Amniotic stem cell (primary cell): ENCODE measurements around the gene HOXC10.

ENCODE experiments used
- DNase-seq: peaks from one replicate; lab custom pipeline; 2025; lab: John Stamatoyannopoulos, UW

HOXC10 gene

DNA sequence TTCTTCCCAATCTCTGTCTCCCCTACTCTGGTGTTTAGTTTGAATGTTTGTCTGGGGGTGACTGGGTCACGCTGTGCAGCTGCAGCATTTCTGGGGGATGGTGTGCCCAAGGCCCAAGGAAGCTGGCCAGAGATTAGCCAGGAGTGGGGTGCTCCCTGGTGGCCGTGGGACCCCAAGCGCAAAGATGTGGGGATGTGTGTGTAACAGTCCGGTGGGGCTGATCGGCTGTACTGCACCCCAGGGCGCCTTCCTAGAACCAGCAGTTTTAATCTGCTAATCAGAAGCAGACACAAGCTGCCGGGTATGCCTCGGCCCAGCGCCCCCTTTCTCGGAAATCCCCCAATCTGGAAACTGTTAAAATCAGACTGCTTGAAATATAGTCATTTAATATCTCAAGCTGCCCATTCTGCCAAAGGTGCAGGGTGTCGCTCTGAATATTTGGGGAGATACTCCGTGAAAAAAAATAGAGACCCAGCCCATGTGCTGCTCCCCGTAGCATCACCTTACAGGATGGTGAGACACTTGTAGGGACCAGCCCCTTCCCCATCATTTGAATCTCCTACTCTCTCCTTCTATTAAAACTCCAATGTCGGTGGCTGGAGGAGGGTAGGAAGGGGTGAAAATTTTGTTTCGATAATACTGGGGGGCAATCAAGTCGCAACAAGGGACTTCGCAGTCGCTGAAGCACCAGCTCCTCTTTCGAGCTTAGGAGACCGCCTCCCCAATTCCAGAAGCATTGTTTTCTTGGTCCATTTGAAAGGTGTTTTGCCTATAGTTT lies 19.3 kb downstream of the HOXC10 start:
- no peak for DNase-seq

DNA sequence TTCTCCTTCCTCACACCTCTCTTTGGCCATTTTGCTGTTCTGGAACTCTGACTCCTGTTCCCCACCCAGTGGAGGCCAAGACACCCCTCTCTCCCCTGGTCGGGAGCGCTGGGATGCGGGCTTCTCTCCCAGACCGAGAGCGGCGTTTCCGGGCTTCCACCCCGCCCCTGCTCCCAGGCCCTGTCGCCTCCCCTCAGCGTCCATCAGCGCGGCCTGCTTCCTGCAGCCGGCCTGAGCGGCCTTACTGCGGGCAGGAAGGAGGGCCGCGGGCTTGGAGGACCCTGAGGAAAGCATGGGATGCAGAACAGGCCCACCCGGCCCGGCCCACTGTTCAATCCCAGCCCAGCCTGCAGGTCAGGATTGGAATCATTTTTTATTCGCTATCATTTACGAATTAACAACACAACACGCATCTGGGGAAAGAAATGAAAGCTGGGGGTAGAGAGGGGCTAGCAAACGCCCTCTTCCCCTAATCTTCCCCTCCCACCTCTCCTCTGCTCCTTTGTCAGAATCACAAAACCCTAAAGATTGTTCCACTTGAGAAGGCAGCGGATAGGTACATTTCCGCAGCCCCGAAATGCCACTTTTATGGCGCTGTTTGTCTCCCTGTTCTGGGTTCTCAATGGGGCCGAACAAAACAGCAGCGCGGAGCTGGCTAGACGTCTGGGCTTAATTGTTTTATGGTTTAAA lies 20.0 kb downstream of the HOXC10 start:
- no peak for DNase-seq

DNA sequence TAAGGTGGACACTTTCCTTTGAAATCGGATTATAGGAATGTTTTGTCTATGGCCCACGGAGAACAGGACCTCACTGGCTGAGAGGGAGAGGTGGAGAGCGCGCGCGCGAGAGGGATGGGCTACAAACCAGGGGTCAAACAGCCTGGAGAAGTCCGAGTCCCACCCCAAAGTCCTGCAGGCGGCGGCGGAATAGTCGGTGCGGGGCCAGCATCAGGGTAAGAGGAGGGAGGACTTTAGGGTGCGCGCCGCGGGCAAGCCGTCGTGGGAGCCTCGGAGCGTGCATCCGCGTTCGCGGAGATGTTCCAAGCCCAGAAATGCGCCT lies 20.5 kb downstream of the HOXC10 start:
- no peak for DNase-seq

DNA sequence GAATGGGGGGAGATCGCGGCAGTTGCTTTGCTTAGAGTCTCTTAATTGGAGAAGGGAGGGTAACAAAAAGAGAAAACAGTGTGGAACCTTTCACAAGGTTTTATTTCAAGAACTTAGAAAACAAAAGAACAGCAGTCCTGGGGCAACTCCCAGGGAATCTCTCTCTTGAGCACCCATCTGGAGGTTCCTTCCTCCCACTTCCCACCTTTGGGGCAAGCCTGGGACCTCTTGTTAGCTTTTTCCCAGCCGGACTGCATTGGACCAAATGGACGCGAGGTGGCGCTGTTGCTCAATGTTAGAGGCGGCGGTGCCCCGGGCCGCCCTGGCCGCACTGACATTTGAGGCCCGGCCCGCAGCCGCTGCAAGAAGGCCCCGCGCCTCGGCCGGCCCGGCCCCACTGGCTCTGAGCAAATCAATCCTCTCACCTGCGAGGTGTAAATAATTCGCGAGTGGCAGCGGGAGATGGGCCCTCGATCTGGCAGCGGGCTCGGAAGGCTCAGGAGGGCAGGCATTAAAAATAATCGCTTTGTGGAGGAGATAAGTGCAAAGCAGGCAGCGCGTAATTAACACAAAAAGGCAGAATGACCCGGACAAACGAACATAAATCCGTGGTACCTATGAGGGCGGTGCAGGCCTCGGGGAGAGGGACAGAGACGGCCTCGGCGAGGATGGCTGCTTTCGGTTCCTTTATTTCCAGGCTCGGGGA lies 21.1 kb downstream of the HOXC10 start:
- DNase-seq, result peak; percentile 30

DNA sequence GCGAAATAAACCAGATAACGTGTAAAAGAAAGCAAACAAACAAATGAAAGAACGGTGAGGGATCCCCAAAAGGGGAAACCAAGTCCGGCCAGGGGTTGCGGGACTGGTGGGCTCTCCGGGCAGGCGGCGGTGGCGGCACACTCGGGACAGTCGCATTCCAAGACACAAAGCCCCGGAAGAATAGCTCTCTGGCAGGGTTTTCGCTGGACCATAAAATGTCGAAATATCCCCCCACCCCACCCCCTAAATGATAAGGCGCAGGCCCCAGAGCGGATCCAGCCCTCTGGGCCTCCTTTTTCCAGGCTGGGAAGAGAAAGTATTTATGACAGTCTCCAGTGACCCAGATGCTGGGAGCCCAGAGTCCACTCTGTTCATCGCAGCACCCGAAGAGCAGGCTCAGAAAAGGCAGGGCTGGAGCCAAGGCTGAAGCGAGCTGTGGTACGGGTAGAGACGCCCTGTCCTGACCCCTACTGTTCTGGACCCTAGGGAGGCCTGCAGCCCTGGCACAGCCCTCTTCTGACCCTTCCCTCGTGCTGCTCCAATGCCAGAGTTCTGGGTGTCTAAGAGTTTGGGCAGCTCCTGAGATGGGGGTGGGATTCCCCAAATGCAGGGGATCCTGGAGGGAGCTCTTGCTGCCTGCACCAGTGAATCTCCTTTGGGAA lies 21.7 kb downstream of the HOXC10 start:
- DNase-seq, result no peak

DNA sequence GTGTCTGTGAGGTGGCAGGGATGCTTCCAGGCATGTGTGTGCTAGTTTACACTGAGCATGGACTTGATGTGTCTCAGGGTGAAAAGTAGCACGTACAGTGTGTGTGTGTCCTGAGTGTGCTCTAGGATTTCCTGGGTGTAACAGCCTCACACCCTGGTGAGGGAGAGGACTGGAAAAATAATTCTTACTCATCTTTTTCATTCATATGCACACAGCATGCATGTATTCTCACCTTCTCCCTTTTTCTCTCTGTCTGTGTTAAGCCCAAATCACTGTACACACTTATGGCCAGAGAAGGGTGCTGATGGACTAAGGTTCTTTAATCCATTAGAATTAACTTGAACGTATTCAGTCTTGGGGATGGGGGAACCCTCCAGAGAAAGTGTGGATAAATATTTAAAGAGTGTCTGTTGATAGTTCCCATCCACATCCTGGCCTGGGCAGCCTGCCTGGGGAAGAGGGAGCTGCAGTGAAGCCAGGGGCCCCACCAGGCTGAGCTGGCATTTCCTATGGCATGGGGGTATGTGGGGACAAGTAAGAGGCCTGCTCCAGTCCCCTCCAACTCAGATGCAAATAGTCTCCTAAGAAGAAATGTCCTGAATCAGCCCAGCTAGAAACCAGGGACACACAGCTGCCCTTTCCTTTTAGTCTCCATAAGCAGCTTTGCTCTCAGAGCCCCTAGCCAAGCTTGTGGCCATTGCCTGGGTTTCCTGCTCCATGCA lies 22.8 kb downstream of the HOXC10 start:
- no peak for DNase-seq

DNA sequence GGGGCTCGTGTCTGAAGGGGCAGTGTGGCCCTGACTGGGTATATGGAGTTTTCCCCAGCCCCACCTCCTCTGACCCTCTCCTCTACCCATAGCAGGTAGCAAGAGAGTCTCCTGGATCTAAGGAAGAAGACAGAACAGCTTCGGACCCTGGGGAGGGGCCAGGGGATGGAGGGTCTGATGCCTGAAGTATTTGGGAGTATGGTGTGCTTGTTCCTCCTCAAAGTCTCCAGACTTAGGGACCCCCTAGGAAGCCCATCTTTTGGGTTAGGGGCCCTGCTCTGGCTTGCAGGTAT lies 23.3 kb downstream of the HOXC10 start:
- DNase-seq, result no peak

DNA sequence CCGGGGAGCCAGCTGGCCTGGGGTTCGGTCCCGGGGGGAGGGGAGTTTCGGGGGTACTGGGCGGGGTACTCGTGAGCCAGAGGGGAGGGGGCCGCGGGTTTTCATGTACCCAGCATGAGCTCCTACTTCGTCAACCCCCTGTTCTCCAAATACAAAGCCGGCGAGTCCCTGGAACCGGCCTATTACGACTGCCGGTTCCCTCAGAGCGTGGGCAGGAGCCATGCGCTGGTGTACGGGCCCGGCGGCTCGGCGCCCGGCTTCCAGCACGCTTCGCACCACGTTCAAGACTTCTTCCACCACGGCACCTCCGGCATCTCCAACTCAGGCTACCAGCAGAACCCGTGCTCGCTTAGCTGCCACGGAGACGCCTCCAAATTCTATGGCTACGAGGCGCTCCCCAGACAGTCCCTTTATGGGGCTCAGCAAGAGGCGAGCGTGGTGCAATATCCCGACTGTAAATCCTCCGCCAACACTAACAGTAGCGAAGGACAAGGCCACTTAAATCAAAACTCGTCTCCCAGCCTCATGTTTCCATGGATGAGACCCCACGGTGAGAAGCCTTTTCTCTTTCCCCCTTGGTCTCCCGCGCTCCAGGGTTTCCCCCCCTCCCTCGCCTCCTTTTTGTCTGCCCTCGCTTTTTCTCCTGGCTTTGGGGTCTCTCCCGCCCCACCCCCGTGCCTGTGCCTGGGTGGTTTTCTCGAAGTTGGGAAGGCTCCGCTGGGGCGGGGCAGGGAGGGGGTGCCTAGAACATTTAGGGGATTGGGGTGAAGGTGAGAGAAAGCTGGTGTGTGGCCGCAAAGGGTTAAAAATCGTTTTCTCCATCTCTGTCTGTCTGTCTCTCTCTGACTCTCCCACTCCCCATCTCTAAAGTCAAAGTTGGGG lies 24.5 kb downstream of the HOXC10 start:
- no peak for DNase-seq

DNA sequence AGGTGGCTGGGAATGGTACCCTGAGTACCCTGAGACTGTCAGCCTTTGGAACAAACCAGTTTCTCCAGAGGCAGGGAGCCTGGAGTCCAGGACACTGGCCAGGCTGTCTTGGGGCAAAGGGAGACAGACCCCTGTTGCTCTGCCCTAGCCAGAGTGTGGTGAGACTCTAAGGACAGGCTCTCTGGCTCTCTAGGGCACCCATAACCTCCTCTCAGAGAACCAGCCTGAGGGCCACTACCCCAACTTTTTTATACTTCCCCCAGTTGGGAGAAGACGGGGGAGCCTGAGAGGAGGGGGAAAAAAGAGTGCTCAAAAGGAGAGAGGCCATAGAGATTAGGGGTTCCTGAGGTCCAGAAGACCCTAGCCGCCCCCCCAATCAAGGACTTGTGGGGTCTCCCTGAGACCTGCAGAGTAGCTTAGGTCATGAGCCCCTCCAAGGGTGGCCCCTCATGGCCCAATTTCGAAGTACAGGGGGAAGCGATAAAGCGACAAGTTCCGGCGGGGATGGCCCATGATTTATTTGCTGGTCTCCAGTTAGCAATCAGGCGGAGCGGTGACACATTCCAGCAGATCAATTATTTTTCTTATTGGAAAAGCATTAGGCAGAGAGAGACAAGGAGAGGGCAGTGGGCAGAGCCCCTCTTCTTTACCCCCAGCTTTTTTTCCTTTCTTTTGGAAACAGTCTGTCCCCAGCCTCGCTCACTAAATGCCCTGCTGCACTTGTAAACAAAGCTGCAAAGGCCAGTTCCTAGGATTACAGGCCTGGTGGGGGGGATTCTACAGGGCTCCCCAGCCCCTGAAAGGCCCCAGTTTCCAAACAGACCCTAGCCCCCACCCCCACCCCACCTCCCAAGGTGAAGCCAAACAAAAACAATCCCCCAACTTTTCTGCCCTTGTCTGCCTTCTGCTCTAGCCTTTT lies 25.4 kb downstream of the HOXC10 start:
- no peak for DNase-seq

DNA sequence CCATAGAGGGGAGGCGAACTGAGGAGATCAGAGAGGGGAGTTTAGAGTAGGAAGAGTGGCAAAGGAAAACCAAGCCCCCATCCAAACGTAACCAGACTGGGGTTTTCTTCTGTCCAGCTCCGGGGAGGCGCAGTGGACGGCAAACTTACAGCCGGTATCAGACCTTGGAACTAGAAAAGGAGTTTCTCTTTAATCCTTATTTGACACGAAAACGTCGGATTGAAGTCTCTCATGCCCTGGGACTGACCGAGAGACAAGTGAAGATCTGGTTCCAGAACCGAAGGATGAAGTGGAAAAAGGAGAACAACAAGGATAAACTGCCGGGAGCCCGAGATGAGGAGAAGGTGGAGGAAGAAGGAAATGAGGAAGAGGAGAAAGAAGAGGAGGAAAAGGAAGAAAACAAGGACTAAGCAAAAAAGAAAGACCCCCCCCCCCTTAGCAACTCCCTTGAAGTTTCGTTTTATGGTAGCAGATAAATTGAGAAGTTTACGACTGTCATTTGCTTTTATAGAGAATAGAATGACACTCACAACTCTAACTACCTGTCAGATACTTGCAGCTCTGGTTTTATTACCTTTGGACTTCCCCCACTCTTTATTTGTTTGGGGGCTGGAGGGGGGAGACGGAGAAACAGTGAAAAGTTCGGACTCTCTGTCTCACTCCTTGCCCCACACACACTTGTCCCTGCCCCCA lies 26.2 kb downstream of the HOXC10 start:
- no peak for DNase-seq

DNA sequence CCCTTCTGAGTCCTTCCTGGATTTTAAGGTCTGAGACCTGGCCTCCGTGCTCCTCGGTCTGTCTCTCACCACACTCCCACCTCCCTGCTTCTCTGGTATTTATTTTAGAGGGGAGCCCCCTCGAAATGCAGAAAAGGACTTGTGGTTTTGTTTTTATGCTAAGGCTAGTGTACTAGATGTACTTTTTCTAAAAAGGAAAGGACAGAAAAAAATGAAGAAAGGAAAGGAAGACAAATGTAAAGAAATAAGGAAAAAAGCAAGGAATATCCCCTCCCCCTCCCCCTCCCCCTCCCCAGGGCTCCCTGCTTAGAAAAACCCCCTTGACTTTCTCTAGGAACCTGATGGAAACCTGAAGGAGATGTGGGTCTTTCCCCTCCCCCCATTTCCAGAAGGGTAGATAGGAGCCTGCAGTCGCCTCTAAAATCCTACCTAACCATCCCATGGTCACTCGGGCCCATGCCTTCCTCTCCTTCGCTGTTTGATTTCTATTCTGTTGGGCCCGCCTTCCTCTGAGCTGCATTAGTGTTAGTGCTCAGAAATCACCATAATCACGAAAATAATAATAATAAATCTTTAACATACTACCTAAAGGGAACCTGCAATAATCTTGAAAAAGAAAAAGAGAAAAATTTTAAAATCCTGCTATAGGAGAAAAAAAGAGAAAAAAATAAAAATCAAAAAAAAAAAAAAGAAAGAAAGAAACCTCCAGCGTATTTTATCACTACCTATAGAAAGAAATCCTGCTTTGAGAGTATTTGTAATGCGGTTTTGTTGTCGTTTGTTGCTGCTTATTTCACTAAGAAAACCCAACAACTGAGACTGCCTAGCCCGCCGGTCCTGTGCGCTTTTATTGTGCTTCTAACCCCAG lies 27.0 kb downstream of the HOXC10 start:
- no peak for DNase-seq

DNA sequence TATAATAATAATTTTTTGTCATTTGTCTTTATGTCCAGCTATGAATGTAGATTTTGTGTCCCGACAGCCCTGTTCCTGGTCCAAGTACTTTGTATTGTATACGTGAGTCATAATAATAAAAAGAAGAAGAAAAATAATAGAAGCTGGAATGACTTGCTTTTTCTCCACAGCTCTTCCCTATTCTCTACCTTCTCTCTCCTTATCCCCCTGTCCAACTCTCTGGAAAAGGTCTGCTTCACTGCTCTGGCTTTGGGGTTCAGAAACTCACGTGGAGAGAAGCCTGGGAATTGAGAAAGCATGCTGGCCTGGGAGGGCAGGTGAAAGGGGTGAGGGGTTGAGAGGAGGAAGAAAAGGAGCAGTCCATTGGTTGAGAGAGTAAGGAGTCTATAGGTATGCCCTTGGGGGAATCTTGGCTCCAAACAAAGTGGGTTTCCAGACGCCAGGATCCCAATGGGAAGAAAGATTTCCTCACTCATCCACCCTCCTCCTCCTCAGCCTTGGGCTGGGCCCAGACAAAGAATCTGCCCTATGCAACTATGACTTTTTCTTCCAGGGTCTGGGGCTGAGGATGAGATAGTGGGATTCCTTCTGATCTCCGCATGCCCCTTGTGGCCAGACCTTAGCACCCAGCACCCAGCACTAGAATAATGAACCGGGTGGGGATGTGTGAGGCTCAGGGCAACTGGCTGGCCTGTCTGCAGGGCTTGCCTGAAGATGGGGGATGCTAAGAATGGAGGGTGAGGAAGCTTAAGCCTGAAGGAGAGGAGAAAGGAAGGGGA lies 27.9 kb downstream of the HOXC10 start:
- DNase-seq, result no peak

DNA sequence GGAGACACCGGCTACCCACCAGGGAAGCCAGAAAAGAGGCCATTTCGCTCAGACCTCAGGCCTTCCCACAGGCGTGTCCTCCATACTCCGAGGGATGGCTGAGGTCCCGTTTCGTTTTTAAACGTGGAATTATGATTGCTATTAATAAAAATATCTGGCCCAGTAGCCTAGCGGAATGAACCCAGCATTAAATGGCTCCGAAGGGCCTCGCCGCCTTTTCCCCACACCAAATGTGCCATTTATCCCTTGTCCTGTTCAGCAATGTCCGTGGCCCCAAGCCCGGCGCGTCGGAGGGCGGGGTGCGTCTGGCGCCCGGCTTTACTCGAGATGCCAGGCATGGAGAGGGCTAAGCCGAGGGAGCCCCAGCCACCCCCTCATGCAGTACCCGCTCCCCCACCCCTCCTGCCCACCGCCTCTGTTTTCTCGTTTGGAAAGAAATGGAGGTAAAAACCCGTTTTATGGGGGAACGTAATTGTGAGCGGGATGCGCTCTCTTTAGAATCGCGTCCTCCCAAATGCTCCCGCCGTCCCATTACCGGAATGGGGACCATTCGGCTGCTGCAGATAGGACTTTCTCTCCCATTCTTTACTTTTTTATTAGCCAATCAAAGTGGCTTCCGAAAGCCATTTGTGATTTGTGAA lies 29.6 kb downstream of the HOXC10 start:
- DNase-seq, result no peak

DNA sequence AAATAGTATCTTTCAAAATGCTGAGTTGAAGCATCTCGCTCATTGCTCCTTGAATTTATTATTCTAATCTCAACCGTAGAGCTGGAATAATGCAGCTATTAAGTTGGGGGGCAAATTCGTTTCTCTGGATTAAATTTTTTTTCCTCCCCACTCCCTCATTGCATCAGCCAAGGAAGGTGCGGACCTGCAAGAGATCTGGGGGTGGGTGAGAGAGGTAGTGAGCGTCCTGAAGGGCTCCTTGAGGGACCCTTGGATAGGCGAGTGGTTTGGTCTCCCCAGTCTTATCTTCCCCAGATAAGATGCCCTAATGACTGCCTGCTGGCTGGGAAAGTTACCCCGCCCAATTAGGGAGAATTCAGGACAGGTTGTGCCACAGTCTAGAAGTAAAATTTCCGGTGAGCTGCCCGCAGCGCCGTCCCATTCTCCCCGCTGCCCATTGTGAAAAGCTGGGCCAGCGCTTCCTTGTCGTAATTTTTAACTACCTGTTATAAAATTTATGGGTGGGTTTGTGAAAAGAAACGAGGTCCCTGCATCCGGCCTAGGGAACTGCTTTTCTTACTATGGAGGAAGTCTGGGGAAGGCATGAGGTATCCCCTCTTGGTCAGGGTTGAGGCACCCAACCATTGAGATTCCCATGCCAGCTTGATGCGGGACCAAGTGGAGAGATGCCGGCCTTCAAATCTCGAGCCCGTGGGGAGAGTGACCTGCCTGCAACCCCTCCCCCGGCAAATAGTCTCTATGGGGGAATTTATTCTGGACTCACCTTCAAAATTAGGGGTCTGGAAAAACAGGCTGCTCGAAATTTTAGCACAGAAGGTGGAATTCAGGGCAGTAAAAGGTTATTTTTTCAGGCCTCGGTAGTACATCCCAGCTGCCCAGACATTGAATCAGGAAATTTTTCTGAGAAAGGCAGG lies 30.3 kb downstream of the HOXC10 start:
- DNase-seq, result no peak

DNA sequence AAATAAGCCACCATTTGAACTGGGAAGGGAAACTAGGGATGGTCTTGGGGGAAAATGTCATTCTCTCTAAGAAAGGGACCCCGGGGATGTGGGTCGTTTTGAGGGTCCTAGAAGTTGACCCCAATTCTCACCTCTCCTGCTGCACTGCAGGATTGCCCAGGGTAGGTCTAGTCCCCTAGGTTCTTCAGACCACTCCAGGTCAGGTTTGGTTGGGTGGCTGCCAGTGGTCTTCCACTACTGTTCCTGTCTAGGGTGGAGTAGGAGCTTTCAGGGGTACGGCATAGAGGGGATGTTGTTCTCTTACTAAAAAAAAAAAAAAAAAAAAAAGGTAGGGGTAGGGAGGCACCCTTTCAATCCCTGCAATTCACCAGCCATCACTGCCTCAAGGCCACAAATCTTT lies 31.1 kb downstream of the HOXC10 start:
- no peak for DNase-seq

DNA sequence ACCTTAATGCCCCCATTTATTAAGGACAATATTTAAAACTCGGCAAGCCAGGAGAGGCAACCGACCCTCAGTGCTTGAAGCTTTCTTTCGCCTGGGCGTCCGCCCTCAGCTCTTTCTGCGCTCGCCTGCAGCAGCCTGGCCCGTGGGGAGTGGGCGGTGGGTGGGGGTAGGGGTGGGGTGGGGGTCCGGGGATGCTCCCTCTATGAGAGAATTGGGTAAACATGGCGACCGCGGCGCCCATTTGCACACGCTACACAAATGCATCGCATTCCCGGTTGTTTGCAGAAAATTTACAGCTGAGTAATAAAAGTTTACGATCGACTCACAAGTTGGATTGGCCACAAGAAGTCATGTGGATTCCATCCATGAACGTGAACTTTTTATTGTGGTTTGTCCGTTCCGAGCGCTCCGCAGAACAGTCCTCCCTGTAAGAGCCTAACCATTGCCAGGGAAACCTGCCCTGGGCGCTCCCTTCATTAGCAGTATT lies 31.6 kb downstream of the HOXC10 start:
- DNase-seq, result no peak
